WTC11 (cell line): ENCODE measurements around the gene ZNF670. TPM values are rescaled to one million over a fixed set of nuclear protein-coding genes. Genes with fewer than 3 reads are reported as not detected.

Experiments
- ATAC-seq: fragments of 200-7000 bp; cut with Tn5 transposase; 2 replicates; pipeline ENCODE4 v1.10.0; 2021; ENCODE audit warnings: mild to moderate bottlenecking, moderate library complexity
- CTCF ChIA-PET: fragments of 300-600 bp; sonication (Branson Sonifier 250); formaldehyde crosslinking; loops from one replicate; lab custom pipeline; 2021; ENCODE audit warnings: antibody characterized with exemption; lab: Charles Lee
- POLR2A ChIA-PET: fragments of 350-600 bp; sonication (Branson Sonifier 250); formaldehyde crosslinking; loops from one replicate; lab custom pipeline; 2021; ENCODE audit warnings: antibody characterized with exemption; lab: Charles Lee
- DNase-seq: peaks from one replicate; pipeline ENCODE4 v3.0.0; 2021; ENCODE audit warnings: low spot score
- H3K27ac Mint-ChIP-seq: 2 replicates; pipeline ENCODE4 v1.8.0; 2021; ENCODE audit warnings: mixed read lengths
- H3K27me3 Mint-ChIP-seq: 2 replicates; pipeline ENCODE4 v1.8.0; 2021; ENCODE audit warnings: low read depth, mild to moderate bottlenecking, moderate library complexity, mixed read lengths
- H3K36me3 Mint-ChIP-seq: 2 replicates; pipeline ENCODE4 v1.8.0; 2021; ENCODE audit warnings: mixed read lengths
- H3K4me1 Mint-ChIP-seq: 2 replicates; pipeline ENCODE4 v1.8.0; 2022; ENCODE audit warnings: mixed read lengths
- H3K4me3 Mint-ChIP-seq: 2 replicates; pipeline ENCODE4 v1.8.0; 2021; ENCODE audit warnings: mild to moderate bottlenecking, moderate library complexity, mixed read lengths
- H3K9me3 Mint-ChIP-seq: 2 replicates; pipeline ENCODE4 v1.8.0; 2021; ENCODE audit warnings: mixed read lengths
- ARID4B ChIP-seq: sonication (generic); formaldehyde crosslinking; IDR thresholded peaks from 2 replicates; pipeline ENCODE4 v1.8.0; 2023; ENCODE audit warnings: missing genetic modification reagents, mild to moderate bottlenecking, borderline replicate concordance
- CTCF ChIP-seq: fragments of 200-600 bp; IDR thresholded peaks from 2 replicates; pipeline ENCODE4 v1.8.0; 2022; ENCODE audit warnings: antibody characterized with exemption
- E2F4 ChIP-seq: sonication (generic); formaldehyde crosslinking; IDR thresholded peaks from 2 replicates; pipeline ENCODE4 v1.8.1; 2022; ENCODE audit warnings: low read depth, mild to moderate bottlenecking, moderate library complexity, missing genetic modification reagents, borderline replicate concordance
- JAZF1 ChIP-seq: fragments of 250-450 bp; sonication (Bioruptor Pico); IDR thresholded peaks from 2 replicates; pipeline ENCODE4 v1.9.0; 2021; ENCODE audit warnings: moderate library complexity, mild to moderate bottlenecking, inconsistent platforms
- MXD4 ChIP-seq: fragments of 250-450 bp; sonication (Bioruptor Pico); IDR thresholded peaks from 2 replicates; pipeline ENCODE4 v1.8.0; 2021; ENCODE audit warnings: mild to moderate bottlenecking, moderate library complexity, borderline replicate concordance
- NFE2L1 ChIP-seq: sonication (generic); formaldehyde crosslinking; IDR thresholded peaks from 2 replicates; pipeline ENCODE4 v1.8.1; 2023; ENCODE audit warnings: missing genetic modification reagents
- SMAD4 ChIP-seq: sonication (generic); formaldehyde crosslinking; IDR thresholded peaks from 2 replicates; pipeline ENCODE4 v1.8.0; 2022; ENCODE audit warnings: mild to moderate bottlenecking, missing genetic modification reagents
- ZMAT4 ChIP-seq: fragments of 250-450 bp; sonication (Bioruptor Pico); IDR thresholded peaks from 2 replicates; pipeline ENCODE4 v1.9.0; 2021; ENCODE audit warnings: mild to moderate bottlenecking
- ZNF138 ChIP-seq: sonication (generic); formaldehyde crosslinking; conservative IDR thresholded peaks from 2 replicates; pipeline ENCODE4 v1.8.1; 2022; ENCODE audit warnings: mild to moderate bottlenecking, moderate library complexity, missing genetic modification reagents
- ZNF423 ChIP-seq: fragments of 250-450 bp; sonication (Bioruptor Pico); IDR thresholded peaks from 2 replicates; pipeline ENCODE4 v2.1.2; 2022; ENCODE audit warnings: mild to moderate bottlenecking, moderate library complexity
- ZNF532 ChIP-seq: fragments of 250-450 bp; sonication (Bioruptor Pico); IDR thresholded peaks from 2 replicates; pipeline ENCODE4 v1.9.0; 2021; ENCODE audit warnings: mild to moderate bottlenecking, borderline replicate concordance
- ZNF671 ChIP-seq: fragments of 250-450 bp; sonication (Bioruptor Pico); IDR thresholded peaks from 2 replicates; pipeline ENCODE4 v1.8.0; 2021; ENCODE audit warnings: mild to moderate bottlenecking
- ZSCAN18 ChIP-seq: fragments of 250-450 bp; sonication (Bioruptor Pico); IDR thresholded peaks from 2 replicates; pipeline ENCODE4 v2.1.2; 2022; ENCODE audit warnings: mild to moderate bottlenecking, moderate library complexity
- total RNA-seq: library from RNA; stranded (reverse); gene quantifications from 3 replicates; pipeline ENCODE4 v1.2.3, GENCODE V29; 2021

The ZNF670 gene
- total RNA-seq, 1 experiment from 2014 or later, result 11.1 TPM

- TF ChIP-seq CTCF (no peak), JAZF1 (CRISPR knock-in tag) (no peak), ZNF532 (CRISPR knock-in tag) (no peak), E2F4 (no peak)
These were observed 11.8 kb upstream of the ZNF670 start (continued) for GRCh38 chr1:247090455-247090854.

- peak; percentile 67 for ATAC-seq
- Mint-ChIP-seq H3K4me1 (peaks cover 13% of the 10 kb centered on the region), H3K36me3 (no peaks in the 10 kb centered on the region), H3K4me3 (no peak overlapping the region), H3K27me3 (peaks cover 3% of the 10 kb centered on the region; the same call in 1 of the 2 replicates), H3K9me3 (peaks cover 4% of the 10 kb centered on the region), H3K27ac (no peak overlapping the region)
- TF ChIP-seq SMAD4 (CRISPR knock-in tag) (no peak), ZNF423 (CRISPR knock-in tag) (peak; percentile 96)
- CTCF ChIA-PET, result interaction anchor here (1.8 to 1.9 kb wide), 2 partner anchors 10 to 57 kb away, joined by 6 to 8 read pairs; no protein-coding TSS in a partner anchor
- no peak for DNase-seq
- POLR2A ChIA-PET, result interaction anchor here (1.1 kb wide), 1 partner anchor 11 kb away, joined by 3 read pairs; no protein-coding TSS in a partner anchor
These were observed 11.2 kb upstream of the ZNF670 start for GRCh38 chr1:247089616-247090375.

GRCh38 chr1:247088967-247089366 lies 10.4 kb upstream of the ZNF670 start:
- H3K4me1 Mint-ChIP-seq, result peaks cover 13% of the 10 kb centered on the region
- POLR2A ChIA-PET, result interaction anchor here (1.1 kb wide), 1 partner anchor 10 kb away, joined by 3 read pairs; no protein-coding TSS in a partner anchor
- ATAC-seq (no peak), DNase-seq (no peak)
- H3K4me3 Mint-ChIP-seq, result no peak overlapping the region
- peaks cover 3% of the 10 kb centered on the region; the same call in 1 of the 2 replicates for H3K27me3 Mint-ChIP-seq
- CTCF ChIA-PET, result interaction anchor here (1.8 to 1.9 kb wide), 2 partner anchors 9 to 58 kb away, joined by 6 to 8 read pairs; no protein-coding TSS in a partner anchor
- H3K9me3 Mint-ChIP-seq, result peaks cover 9% of the 10 kb centered on the region
- no peak overlapping the region for H3K27ac Mint-ChIP-seq
- H3K36me3 Mint-ChIP-seq, result no peaks in the 10 kb centered on the region
- TF ChIP-seq ZNF671 (no peak), MXD4 (CRISPR knock-in tag) (no peak), ZMAT4 (no peak), CTCF (no peak), ZNF138 (CRISPR knock-in tag) (no peak), SMAD4 (CRISPR knock-in tag) (no peak), ZSCAN18 (CRISPR knock-in tag) (no peak), ARID4B (CRISPR knock-in tag) (no peak), NFE2L1 (CRISPR knock-in tag) (no peak)
